ENCODE measurements around the gene LYPD6B.

Gene LYPD6B

DNA sequence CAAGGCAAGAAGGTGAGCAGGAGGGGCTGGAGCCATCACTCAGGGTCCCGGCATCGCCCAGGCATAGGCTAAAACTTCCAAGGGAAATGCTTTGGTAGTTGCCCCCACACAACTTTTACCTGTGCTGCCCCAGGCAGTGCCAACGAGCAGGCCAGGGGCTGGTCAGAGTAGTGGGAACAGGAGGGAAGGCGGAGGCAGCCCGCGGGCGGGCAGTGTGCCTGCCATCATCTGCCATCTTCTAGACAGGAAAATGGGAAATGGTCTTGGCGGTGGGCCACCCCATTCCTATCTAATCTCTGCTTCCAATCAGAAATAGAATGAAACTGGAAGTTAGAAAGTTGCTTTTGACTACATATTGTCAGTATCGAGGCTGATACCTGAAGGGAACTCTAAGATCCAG is 26.0 kb upstream of the LYPD6B start:
- DNase-seq (ENCODE audit: low read depth in 2 of 2), result no peak

- DNase-seq (ENCODE audit: low read depth in 2 of 2), result no peak
These were observed 23.0 kb upstream of the LYPD6B start for GRCh38 chr2:149015501-149015900.

GRCh38 chr2:149015926-149016563 is 22.5 kb upstream of the LYPD6B start:
- DNase-seq (ENCODE audit: low read depth in 2 of 2), result no peak

DNA sequence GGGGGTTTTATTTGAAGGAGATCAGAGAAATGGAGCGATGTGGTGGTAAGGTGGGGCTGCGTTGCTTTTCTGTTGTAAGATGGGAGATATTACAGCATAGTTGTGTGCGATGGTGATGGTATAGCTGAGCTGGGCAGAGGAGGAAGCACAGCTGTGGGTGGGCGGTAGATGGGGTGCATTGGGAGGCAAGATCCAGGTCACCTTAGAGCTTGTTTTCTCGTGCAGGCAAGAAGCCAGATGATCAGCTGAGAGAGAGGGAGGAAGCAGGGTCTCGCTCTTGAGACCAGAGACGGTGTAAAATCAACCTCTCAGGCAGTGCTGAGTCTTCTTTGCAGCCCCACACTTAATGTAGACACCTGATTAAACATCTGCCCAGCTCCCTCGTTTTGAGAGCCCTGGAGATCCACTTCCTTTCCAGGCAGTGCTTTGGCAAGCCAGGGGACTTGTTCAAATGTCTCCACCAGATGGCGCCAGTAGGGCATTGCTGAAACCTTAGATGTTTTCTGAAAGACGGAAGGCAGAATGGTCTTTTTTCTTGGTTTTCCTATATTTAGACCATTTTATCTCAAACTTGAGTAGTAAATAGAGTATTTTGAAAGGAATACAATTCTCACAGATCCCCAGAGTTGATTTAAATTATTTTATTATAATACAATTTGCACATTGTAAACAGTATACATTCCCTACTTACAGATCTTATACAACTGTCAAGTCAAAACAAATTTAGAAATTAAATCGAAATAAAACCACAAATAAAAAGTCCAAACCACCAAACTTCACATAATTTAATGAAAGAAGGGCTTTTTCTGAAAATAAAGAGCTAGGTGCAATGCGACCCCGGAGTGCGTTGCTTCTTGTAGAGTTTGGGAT is 21.1 kb upstream of the LYPD6B start:
- DNase-seq (ENCODE audit: low read depth in 2 of 2), result peak; percentile 53 to 57

DNA sequence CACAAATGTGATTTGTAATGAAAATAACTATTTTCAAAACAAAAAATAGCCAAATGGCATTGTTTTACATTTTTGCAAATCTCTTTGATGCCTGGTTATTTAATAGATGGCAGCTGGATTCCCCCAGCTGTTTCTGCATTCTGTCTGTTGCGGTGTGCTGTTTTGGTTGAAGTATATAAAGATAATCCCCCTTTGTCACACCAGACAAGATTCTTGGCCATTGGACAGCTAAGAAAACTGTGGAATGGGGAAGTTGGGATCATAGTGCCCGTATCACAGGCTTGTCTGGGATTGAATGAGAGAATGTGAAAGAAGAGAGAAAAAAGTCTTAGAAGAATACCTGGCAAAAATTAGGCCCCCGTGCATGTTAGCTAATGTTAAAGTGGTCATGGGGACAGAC is 19.5 kb upstream of the LYPD6B start:
- no peak for DNase-seq (ENCODE audit: low read depth in 2 of 2)

GRCh38 chr2:149019768-149020167 is 18.7 kb upstream of the LYPD6B start:
- no peak for DNase-seq (ENCODE audit: low read depth in 2 of 2)

- DNase-seq (ENCODE audit: low read depth in 2 of 2), result no peak
These were observed 18.1 kb upstream of the LYPD6B start for GRCh38 chr2:149020432-149020851.

- DNase-seq (ENCODE audit: low read depth in 2 of 2), result no peak
These were observed 17.2 kb upstream of the LYPD6B start for GRCh38 chr2:149021271-149021719.

- no peak for DNase-seq (ENCODE audit: low read depth in 2 of 2)
These were observed 16.7 kb upstream of the LYPD6B start for GRCh38 chr2:149021761-149022160.

- DNase-seq (ENCODE audit: low read depth in 2 of 2), result no peak
These were observed 15.4 kb upstream of the LYPD6B start for GRCh38 chr2:149023091-149023490.

GRCh38 chr2:149027590-149028250 is 10.8 kb upstream of the LYPD6B start:
- DNase-seq (ENCODE audit: low read depth in 2 of 2), result no peak

DNA sequence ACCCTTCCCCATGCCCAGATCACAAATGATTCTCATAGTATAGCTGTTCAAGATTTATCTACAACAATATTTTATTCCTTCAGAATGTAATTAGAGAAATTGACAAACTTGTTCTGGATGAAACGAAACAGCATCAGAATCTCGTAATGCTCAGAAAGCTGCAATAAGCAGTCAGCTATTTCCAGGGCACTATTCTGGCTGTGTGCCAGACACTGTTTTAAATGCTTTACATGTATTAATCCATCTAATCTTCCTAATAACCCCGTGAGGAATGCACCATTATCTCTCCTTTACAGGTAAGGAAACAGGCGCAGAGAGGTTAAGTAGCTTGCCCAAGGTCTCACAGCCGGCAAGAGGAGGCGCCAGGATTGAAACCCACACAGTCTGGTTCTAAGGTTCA is 10.1 kb upstream of the LYPD6B start:
- DNase-seq (ENCODE audit: low read depth in 2 of 2), result no peak

DNA sequence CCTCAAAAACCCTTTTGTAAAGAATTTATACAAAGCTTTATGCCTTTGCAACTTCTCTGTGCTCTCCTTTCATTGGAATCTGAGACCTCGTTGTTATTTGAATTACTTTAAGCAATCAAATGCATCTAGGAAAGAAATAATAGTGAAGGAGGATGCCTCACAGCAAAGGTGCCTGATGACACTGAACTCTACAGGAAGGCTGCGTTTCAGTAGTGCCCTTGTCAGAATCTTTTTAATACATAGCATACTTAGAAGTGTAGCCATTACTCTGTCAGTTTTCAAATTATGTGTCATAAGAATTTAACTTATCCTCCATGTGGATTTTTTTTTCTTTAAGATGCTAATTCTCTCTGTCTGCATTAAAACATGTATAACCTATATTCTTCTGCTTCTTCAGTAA is 9.6 kb upstream of the LYPD6B start:
- DNase-seq (ENCODE audit: low read depth in 2 of 2), result no peak

DNA sequence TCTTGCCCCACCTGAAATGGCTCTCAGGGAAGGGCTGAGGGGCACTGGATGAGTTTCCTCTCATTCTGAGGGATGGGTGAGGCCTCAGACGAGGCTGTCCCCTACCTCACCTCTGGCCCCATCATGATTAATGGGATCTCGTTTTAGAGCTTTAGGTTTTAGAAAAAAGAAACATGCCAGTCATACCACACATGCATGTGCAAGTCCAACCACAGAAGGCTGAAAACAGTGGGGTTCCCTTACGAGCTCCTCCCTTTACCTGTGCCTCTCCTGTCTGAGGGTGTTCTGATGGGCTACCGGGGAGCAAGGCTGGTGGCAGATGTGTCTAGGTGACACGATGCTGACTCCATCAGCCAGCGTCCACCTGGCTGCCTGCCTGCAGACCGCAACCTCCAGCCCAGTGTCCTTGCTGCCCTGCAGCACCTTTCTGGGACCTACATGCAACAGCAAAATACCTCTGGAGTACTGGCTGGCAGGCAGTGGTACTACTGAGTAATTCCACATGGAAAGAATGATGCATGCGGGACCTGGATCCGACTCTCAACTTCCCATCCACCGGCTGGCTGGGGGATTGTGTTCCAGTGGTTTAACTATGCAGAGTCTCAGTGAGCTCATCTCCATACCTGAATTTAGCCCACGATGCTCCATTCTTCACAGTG is 9.1 kb upstream of the LYPD6B start:
- DNase-seq (ENCODE audit: low read depth in 2 of 2), result no peak

- no peak for DNase-seq (ENCODE audit: low read depth in 2 of 2)
These were observed 7.1 kb upstream of the LYPD6B start for GRCh38 chr2:149031396-149031795.

GRCh38 chr2:149033716-149034115 is 4.8 kb upstream of the LYPD6B start:
- no peak for DNase-seq (ENCODE audit: low read depth in 2 of 2)

DNA sequence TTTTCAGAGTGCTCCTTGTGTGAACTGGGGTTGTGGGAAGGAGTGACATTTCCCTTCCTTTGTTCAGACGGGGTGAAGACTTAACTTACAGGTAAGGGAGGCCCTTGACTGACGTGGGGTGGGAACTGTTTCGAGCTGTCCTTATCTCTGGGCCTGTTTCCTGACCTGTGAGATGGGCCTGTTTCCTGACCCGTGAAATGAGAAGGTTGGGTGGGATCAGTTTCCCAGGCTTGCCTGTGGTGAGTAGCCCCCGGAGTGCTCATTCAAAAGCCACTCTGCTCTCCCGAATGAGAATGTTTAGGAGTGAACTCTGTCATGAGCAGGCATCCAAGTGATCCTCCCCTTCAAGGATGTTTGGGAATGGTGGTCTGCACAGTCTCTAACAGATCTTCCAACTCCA is 4.1 kb upstream of the LYPD6B start:
- no peak for DNase-seq (ENCODE audit: low read depth in 2 of 2)

GRCh38 chr2:149036507-149037293 is 1.8 kb upstream of the LYPD6B start:
- no peak for DNase-seq (ENCODE audit: low read depth in 2 of 2)

DNA sequence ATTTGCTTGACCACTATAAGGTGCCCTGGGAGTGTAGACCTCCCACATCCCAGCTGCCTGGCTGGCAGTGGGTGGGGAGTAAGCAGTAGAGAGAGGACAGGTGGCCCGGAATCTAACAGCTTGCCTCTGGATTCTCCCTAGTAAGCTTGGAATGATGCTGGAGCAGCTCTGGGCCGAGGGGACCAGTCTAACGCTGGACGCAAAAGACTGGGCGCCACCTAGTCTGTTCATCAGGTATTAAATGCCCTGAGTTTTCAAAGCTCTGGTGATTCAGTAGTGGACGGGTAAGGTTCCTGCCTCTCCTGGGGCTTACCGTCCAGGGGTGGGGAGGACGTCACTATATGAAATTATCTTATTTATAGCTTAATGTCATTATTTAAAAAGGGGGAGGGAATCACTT is 648 bp upstream of the LYPD6B start:
- DNase-seq (ENCODE audit: low read depth in 2 of 2), result no peak

DNA sequence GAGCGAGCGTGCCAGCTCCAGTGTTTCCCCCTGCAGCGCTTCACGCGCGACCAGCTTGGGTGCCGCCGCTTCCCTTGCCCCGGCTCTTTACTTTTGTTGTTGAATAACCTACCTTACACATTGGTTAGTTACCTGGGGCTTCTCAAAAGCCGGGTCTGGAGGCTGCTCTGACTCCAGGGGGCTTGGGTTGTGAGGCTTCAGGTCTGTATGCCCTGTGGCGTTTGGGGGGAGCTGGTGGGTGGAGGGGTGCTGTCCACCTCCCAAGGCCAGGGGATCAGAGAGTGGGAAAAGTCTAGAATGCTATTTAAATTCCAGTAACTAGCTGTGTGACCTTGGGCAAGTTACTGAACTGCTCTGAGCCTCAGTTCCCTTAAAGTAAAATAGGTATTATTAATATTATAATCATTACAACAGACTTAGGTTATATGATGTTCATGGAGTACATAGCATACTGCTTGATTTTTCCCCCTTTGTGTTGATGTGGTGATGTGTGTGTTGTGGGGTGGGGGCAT is 770 bp downstream of the LYPD6B start:
- no peak for DNase-seq (ENCODE audit: low read depth in 2 of 2)

DNA sequence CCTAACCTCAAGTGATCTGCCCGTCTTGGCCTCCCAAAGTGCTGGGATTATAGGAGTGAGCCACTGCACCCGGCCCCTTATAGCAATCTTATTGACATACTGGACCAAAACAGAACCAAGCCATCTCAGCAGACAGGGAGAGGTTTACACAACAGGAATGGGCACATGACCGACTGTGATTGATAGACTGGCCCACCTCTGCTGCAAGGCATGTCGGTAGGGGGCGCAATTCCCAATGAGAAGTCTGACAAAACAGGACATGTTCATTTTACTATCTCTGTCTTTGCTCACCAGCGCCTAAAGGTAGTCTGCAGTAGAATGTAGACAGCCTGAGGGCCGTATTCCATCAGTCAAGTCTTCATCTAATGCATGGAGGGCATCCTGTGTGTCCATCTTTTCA is 2.0 kb downstream of the LYPD6B start:
- DNase-seq (ENCODE audit: low read depth in 2 of 2), result peak; percentile 22 to 29
